ENCODE measurements around the gene ELOB.

The ELOB gene

DNA sequence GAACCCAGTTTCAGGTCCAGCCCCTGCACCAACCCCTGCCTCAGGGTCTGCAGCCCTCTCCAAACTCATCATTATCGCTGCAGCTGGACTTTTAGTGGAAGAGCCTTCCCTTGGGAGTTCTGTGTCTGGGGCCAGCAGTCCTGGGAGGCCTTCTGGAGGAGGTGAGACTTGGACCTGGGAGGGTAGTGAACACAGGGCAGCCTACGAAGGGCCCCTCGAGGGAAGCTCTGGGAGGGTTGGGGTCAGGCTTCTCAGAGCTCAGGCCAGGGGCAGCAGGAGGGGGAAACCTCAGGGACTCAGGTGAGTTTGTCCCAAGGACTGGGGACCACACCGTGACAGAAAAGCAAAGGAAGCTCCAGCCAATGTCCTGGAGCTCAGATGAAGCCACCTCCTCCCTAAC, 35.9 kb downstream of the ELOB start (continued):
- TF ChIP-seq AEBP2 (tag by site-specific recombination; IDR thresholded peaks at IDR 0.05; ENCODE audit: borderline replicate concordance), result no peak

DNA sequence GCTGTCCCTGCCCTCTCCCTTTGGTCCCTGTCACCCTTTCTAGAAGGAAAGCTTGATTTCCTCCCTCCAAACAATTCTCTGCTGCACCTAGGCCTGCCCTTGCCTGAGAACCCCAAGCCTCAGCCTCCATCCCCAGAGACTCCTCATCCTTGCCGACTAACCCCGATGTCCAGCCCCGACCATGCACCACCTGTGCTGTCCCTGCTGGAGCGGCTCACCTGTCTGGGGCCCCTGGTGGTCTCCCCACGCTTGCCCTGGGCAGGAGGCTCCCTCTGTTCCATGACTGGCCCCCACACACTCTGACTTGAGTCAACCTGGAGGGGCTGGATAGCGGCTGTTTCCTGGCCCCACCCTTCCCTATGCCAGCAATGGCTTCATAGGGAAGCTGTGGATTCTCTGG, 36.6 kb downstream of the ELOB start:
- Histone ChIP-seq H3K36me3 (ENCODE audit: control insufficient read depth in 2 of 2, insufficient read depth in 1 of 2, low read length in 2 of 2) (no peaks in the 10 kb centered on the region), H3K27ac (ENCODE audit: extremely low read depth, low read depth, low read length) (no peak overlapping the region), H3K4me1 (ENCODE audit: control insufficient read depth, insufficient read depth, low read length) (no peaks in the 10 kb centered on the region), H3K9me3 (ENCODE audit: control insufficient read depth, insufficient read depth, low read depth, low read length) (no peaks in the 10 kb centered on the region), H3K4me3 (ENCODE audit: low read depth, low read length) (no peak overlapping the region)
- POLR2A ChIA-PET, result interaction anchor here (2.0 kb wide), 1 partner anchor 16 kb away, joined by 4 read pairs; no protein-coding TSS in a partner anchor
- no peak for TF ChIP-seq REST (tag by site-specific recombination; IDR thresholded peaks at IDR 0.05)
- TF ChIP-seq, protein P1, sequence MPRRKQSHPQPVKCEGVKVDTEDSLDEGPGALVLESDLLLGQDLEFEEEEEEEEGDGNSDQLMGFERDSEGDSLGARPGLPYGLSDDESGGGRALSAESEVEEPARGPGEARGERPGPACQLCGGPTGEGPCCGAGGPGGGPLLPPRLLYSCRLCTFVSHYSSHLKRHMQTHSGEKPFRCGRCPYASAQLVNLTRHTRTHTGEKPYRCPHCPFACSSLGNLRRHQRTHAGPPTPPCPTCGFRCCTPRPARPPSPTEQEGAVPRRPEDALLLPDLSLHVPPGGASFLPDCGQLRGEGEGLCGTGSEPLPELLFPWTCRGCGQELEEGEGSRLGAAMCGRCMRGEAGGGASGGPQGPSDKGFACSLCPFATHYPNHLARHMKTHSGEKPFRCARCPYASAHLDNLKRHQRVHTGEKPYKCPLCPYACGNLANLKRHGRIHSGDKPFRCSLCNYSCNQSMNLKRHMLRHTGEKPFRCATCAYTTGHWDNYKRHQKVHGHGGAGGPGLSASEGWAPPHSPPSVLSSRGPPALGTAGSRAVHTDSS (tag by site-specific recombination; IDR thresholded peaks at IDR 0.05), result no peak
- TF ChIP-seq GLIS2 (tag by site-specific recombination; IDR thresholded peaks at IDR 0.05), result no peak
- no peak for TF ChIP-seq PRDM10 (tag by site-specific recombination; IDR thresholded peaks at IDR 0.05)
- no peak for TF ChIP-seq ZNF23 (tag by site-specific recombination; IDR thresholded peaks at IDR 0.05; ENCODE audit: borderline replicate concordance)
- TF ChIP-seq KLF7 (tag by site-specific recombination; IDR thresholded peaks at IDR 0.05; ENCODE audit: borderline replicate concordance), result no peak
- no peak for TF ChIP-seq ZNF677 (tag by site-specific recombination; IDR thresholded peaks at IDR 0.05)
- TF ChIP-seq GLI2 (tag by site-specific recombination; IDR thresholded peaks at IDR 0.05; ENCODE audit: borderline replicate concordance, low read depth), result no peak
- no peak for TF ChIP-seq ZNF302 (tag by site-specific recombination; IDR thresholded peaks at IDR 0.05; ENCODE audit: low read depth)
- TF ChIP-seq, protein P2, sequence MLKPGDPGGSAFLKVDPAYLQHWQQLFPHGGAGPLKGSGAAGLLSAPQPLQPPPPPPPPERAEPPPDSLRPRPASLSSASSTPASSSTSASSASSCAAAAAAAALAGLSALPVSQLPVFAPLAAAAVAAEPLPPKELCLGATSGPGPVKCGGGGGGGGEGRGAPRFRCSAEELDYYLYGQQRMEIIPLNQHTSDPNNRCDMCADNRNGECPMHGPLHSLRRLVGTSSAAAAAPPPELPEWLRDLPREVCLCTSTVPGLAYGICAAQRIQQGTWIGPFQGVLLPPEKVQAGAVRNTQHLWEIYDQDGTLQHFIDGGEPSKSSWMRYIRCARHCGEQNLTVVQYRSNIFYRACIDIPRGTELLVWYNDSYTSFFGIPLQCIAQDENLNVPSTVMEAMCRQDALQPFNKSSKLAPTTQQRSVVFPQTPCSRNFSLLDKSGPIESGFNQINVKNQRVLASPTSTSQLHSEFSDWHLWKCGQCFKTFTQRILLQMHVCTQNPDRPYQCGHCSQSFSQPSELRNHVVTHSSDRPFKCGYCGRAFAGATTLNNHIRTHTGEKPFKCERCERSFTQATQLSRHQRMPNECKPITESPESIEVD (tag by site-specific recombination; IDR thresholded peaks at IDR 0.05), result no peak
- TF ChIP-seq, protein P3, sequence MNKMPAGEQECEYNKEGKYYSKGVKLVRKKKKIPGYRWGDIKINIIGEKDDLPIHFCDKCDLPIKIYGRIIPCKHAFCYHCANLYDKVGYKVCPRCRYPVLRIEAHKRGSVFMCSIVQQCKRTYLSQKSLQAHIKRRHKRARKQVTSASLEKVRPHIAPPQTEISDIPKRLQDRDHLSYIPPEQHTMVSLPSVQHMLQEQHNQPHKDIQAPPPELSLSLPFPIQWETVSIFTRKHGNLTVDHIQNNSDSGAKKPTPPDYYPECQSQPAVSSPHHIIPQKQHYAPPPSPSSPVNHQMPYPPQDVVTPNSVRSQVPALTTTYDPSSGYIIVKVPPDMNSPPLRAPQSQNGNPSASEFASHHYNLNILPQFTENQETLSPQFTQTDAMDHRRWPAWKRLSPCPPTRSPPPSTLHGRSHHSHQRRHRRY (tag by site-specific recombination; IDR thresholded peaks at IDR 0.05), result no peak
- no peak for TF ChIP-seq ZBTB20 (tag by site-specific recombination; IDR thresholded peaks at IDR 0.05)
- no peak for TF ChIP-seq ZNF558 (tag by site-specific recombination; IDR thresholded peaks at IDR 0.05)
- no peak for TF ChIP-seq ZNF184 (tag by site-specific recombination; IDR thresholded peaks at IDR 0.05)
- CTCF ChIA-PET, result interaction anchor here (0.6 to 0.7 kb wide), 2 partner anchors 82 to 172 kb away, joined by 3 read pairs; no protein-coding TSS in a partner anchor
